ENCODE measurements around the gene RNF5. TPM values are rescaled to one million over a fixed set of nuclear protein-coding genes. Genes with fewer than 3 reads are reported as not detected.

The RNF5 gene
- total RNA-seq, 2 donors from 2014 or later: 98.6 to 129 TPM

- Histone ChIP-seq H3K4me3 (no peak overlapping the region), H3K27me3 (replicated peaks; ENCODE audit: insufficient read depth) (no peaks in the 10 kb centered on the region), H3K27ac (no peak overlapping the region), H3K9me3 (no peaks in the 10 kb centered on the region), H3K4me1 (replicated peaks) (no peaks in the 10 kb centered on the region), H3K36me3 (no peaks in the 10 kb centered on the region)
- 98% methylated on average over 4 of the region's 4 CpGs for WGBS
- intact Hi-C loops (cut with DNase I): no loop called here
- TF ChIP-seq CTCF (IDR thresholded peaks at IDR 0.05) (no peak), POLR2A (IDR thresholded peaks at IDR 0.05) (no peak), POLR2AphosphoS5 (IDR thresholded peaks at IDR 0.05) (no peak)
- DNase-seq (ENCODE audit: low spot score): no peak
These were observed 37.4 kb downstream of the RNF5 start for GRCh38 chr6:32215617-32216016.

GRCh38 chr6:32216285-32216684 is 38.1 kb downstream of the RNF5 start:
- Histone ChIP-seq H3K4me1 (replicated peaks) (no peaks in the 10 kb centered on the region), H3K27me3 (replicated peaks; ENCODE audit: insufficient read depth) (no peaks in the 10 kb centered on the region), H3K36me3 (no peaks in the 10 kb centered on the region), H3K9me3 (no peaks in the 10 kb centered on the region), H3K27ac (no peak overlapping the region), H3K4me3 (no peak overlapping the region)
- TF ChIP-seq POLR2AphosphoS5 (IDR thresholded peaks at IDR 0.05): no peak
- no peak for TF ChIP-seq POLR2A (IDR thresholded peaks at IDR 0.05)
- no peak for TF ChIP-seq CTCF (IDR thresholded peaks at IDR 0.05)
- 85% methylated on average over 10 of the region's 10 CpGs for WGBS
- intact Hi-C loops (cut with DNase I): no loop called here
- DNase-seq (ENCODE audit: low spot score): no peak

GRCh38 chr6:32216998-32217397 is 38.8 kb downstream of the RNF5 start:
- Histone ChIP-seq H3K4me3 (no peak overlapping the region), H3K4me1 (replicated peaks) (no peaks in the 10 kb centered on the region), H3K36me3 (no peaks in the 10 kb centered on the region), H3K27ac (no peak overlapping the region), H3K27me3 (replicated peaks; ENCODE audit: insufficient read depth) (no peaks in the 10 kb centered on the region), H3K9me3 (no peaks in the 10 kb centered on the region)
- intact Hi-C loops (cut with DNase I): no loop called here
- no peak for TF ChIP-seq CTCF (IDR thresholded peaks at IDR 0.05)
- no peak for TF ChIP-seq POLR2AphosphoS5 (IDR thresholded peaks at IDR 0.05)
- no peak for TF ChIP-seq POLR2A (IDR thresholded peaks at IDR 0.05)
- WGBS: 93% methylated on average over 11 of the region's 11 CpGs
- DNase-seq (ENCODE audit: low spot score): no peak

GRCh38 chr6:32218167-32218566 is 40.0 kb downstream of the RNF5 start:
- H3K4me1 ChIP-seq (replicated peaks): no peaks in the 10 kb centered on the region
- H3K27me3 ChIP-seq (replicated peaks; ENCODE audit: insufficient read depth): no peaks in the 10 kb centered on the region
- 87% methylated on average over 7 of the region's 7 CpGs for WGBS
- H3K9me3 ChIP-seq: no peaks in the 10 kb centered on the region
- TF ChIP-seq POLR2AphosphoS5 (IDR thresholded peaks at IDR 0.05): no peak
- DNase-seq (ENCODE audit: low spot score): no peak
- H3K36me3 ChIP-seq: no peaks in the 10 kb centered on the region
- intact Hi-C loops (cut with DNase I): no loop called here
- no peak overlapping the region for H3K4me3 ChIP-seq
- no peak overlapping the region for H3K27ac ChIP-seq

GRCh38 chr6:32220021-32220420 is 41.8 kb downstream of the RNF5 start:
- WGBS: 76% methylated on average over 4 of the region's 4 CpGs
- Histone ChIP-seq H3K27ac (no peak overlapping the region), H3K4me3 (no peak overlapping the region), H3K36me3 (no peaks in the 10 kb centered on the region), H3K9me3 (no peaks in the 10 kb centered on the region), H3K27me3 (replicated peaks; ENCODE audit: insufficient read depth) (no peaks in the 10 kb centered on the region), H3K4me1 (replicated peaks) (no peaks in the 10 kb centered on the region)
- no peak for TF ChIP-seq POLR2A (IDR thresholded peaks at IDR 0.05)
- TF ChIP-seq CTCF (IDR thresholded peaks at IDR 0.05): no peak
- no peak for TF ChIP-seq POLR2AphosphoS5 (IDR thresholded peaks at IDR 0.05)
- DNase-seq (ENCODE audit: low spot score): no peak
- intact Hi-C loops (cut with DNase I): no loop called here
